T-helper 9 cell (primary cell): Measurements from ENCODE around the gene CAMK2G.
"Not testable (repeated sequence)": the region's sequence is repeated elsewhere in the genome, so short reads cannot be mapped to it uniquely, and the experiment has no call there.

Experiments
- DNase-seq: peaks from one replicate; pipeline ENCODE4 v3.0.0-alpha.2; 2020

CAMK2G gene

GRCh38 chr10:73788864-73789658 is 85.3 kb downstream of the CAMK2G start:
- DNase-seq = no peak

GRCh38 chr10:73787031-73787800 is 87.1 kb downstream of the CAMK2G start:
- DNase-seq = not testable (repeated sequence)

GRCh38 chr10:73786512-73786885 is 87.9 kb downstream of the CAMK2G start:
- no peak for DNase-seq

- peak; percentile 37 for DNase-seq
Measured at GRCh38 chr10:73785721-73786511, 88.4 kb downstream of the CAMK2G start.

- peak; percentile 77 for DNase-seq
Measured at GRCh38 chr10:73785211-73785720, 89.1 kb downstream of the CAMK2G start, which contains the start of gene ZSWIM8. ZSWIM8 (plus strand) TSS chr10:73785606; CDS start chr10:73785879, 273 bp downstream.

- no peak for DNase-seq
Measured at GRCh38 chr10:73782749-73783085, 91.6 kb downstream of the CAMK2G start.

- DNase-seq = peak; percentile 91
Measured at GRCh38 chr10:73781879-73782748, 92.2 kb downstream of the CAMK2G start, which contains the start of gene CHCHD1. CHCHD1 (plus strand) TSS chr10:73782048; CDS start chr10:73782076, 28 bp downstream.

- DNase-seq = no peak
Measured at GRCh38 chr10:73781548-73781878, 92.8 kb downstream of the CAMK2G start.

GRCh38 chr10:73780966-73781365 is 93.4 kb downstream of the CAMK2G start:
- DNase-seq = no peak

GRCh38 chr10:73780301-73780700 is 94.1 kb downstream of the CAMK2G start:
- DNase-seq = no peak

GRCh38 chr10:73779539-73780197 is 94.7 kb downstream of the CAMK2G start:
- no peak for DNase-seq

GRCh38 chr10:73779018-73779417 is 95.3 kb downstream of the CAMK2G start:
- DNase-seq = no peak

GRCh38 chr10:73774637-73775036 is 99.7 kb downstream of the CAMK2G start:
- no peak for DNase-seq

GRCh38 chr10:73773152-73773879 is 101.0 kb downstream of the CAMK2G start:
- DNase-seq = no peak

- peak; percentile 69 for DNase-seq
Measured at GRCh38 chr10:73772281-73773151, 101.8 kb downstream of the CAMK2G start.

- DNase-seq = peak; percentile 68
Measured at GRCh38 chr10:73771722-73772280, 102.6 kb downstream of the CAMK2G start.

- DNase-seq = no peak
Measured at GRCh38 chr10:73769396-73769795, 105.0 kb downstream of the CAMK2G start.

- peak; percentile 54 for DNase-seq
Measured at GRCh38 chr10:73768881-73769280, 105.5 kb downstream of the CAMK2G start.

GRCh38 chr10:73765066-73765465 is 109.3 kb downstream of the CAMK2G start:
- DNase-seq = no peak
